H9 (cell line): ENCODE measurements around the gene SLC25A43. TPM values are rescaled to one million over a fixed set of nuclear protein-coding genes. Genes with fewer than 3 reads are reported as not detected.

Source experiments
- DNase-seq: peaks from one replicate; pipeline ENCODE4 v3.0.0-alpha.2; 2017
- H2AFZ ChIP-seq: one replicate; pipeline ENCODE4 v1.6.1; 2013; ENCODE audit warnings: mild to moderate bottlenecking, low read length, control low read depth, moderate library complexity
- H2AK5ac ChIP-seq: 2 replicates; pipeline ENCODE4 v1.6.1; 2013; ENCODE audit warnings: low read length, control low read depth, mixed read lengths; ENCODE audit not compliant: insufficient read length
- H2BK120ac ChIP-seq: one replicate; pipeline ENCODE4 v1.6.1; 2013; ENCODE audit warnings: low read depth, mild to moderate bottlenecking, low read length, control low read depth, inconsistent platforms; ENCODE audit not compliant: poor library complexity, severe bottlenecking
- H2BK12ac ChIP-seq: 2 replicates; pipeline ENCODE4 v1.6.1; 2013; ENCODE audit warnings: low read length, control low read depth, mixed read lengths, low read depth; ENCODE audit not compliant: insufficient read length
- H2BK15ac ChIP-seq: 2 replicates; pipeline ENCODE4 v1.6.1; 2013; ENCODE audit warnings: low read depth, low read length, control low read depth
- H2BK20ac ChIP-seq: one replicate; pipeline ENCODE4 v1.6.1; 2013; ENCODE audit warnings: low read depth, mild to moderate bottlenecking, low read length, control low read depth, inconsistent platforms; ENCODE audit not compliant: poor library complexity, severe bottlenecking
- H2BK5ac ChIP-seq: 2 replicates; pipeline ENCODE4 v1.6.1; 2013; ENCODE audit warnings: low read length, control low read depth, mixed read lengths; ENCODE audit not compliant: insufficient read length
- H3K14ac ChIP-seq: 2 replicates; pipeline ENCODE4 v1.6.1; 2013; ENCODE audit warnings: low read length, control low read depth; ENCODE audit not compliant: insufficient read depth
- H3K18ac ChIP-seq: 2 replicates; pipeline ENCODE4 v1.6.1; 2013; ENCODE audit warnings: low read depth, mild to moderate bottlenecking, mixed read lengths, low read length, control low read depth; ENCODE audit not compliant: insufficient read length
- H3K23ac ChIP-seq: 2 replicates; pipeline ENCODE4 v1.6.1; 2013; ENCODE audit warnings: low read length, control low read depth, mixed read lengths, low read depth; ENCODE audit not compliant: insufficient read length
- H3K23me2 ChIP-seq: 2 replicates; pipeline ENCODE4 v1.6.1; 2013; ENCODE audit warnings: low read depth, mild to moderate bottlenecking, mixed read lengths, low read length, control low read depth; ENCODE audit not compliant: insufficient read length, poor library complexity, severe bottlenecking
- H3K27ac ChIP-seq: 2 replicates; pipeline ENCODE4 v1.5.1; 2013; ENCODE audit warnings: low read length, control low read depth, mixed read lengths, low read depth; ENCODE audit not compliant: insufficient read length
- H3K27me3 ChIP-seq: 2 replicates; pipeline ENCODE4 v1.6.1; 2013; ENCODE audit warnings: low read length, control low read depth, inconsistent platforms; ENCODE audit not compliant: insufficient read depth
- H3K4ac ChIP-seq: 2 replicates; pipeline ENCODE4 v1.6.1; 2013; ENCODE audit warnings: low read depth, mild to moderate bottlenecking, control low read depth, inconsistent platforms, low read length, moderate library complexity
- H3K4me1 ChIP-seq: 2 replicates; pipeline ENCODE4 v1.6.1; 2013; ENCODE audit warnings: low read length, control low read depth, inconsistent platforms; ENCODE audit not compliant: insufficient read depth
- H3K4me2 ChIP-seq: 2 replicates; pipeline ENCODE4 v1.6.1; 2013; ENCODE audit warnings: low read length, control low read depth, mixed read lengths; ENCODE audit not compliant: insufficient read length, insufficient read depth
- H3K56ac ChIP-seq: 2 replicates; pipeline ENCODE4 v1.6.1; 2013; ENCODE audit warnings: low read depth, mild to moderate bottlenecking, mixed read lengths, low read length, control low read depth; ENCODE audit not compliant: insufficient read length
- H3K79me1 ChIP-seq: 2 replicates; pipeline ENCODE4 v1.6.1; 2013; ENCODE audit warnings: low read depth, mild to moderate bottlenecking, moderate library complexity, low read length, control low read depth, inconsistent platforms; ENCODE audit not compliant: insufficient read depth, poor library complexity, severe bottlenecking
- H3K79me2 ChIP-seq: 2 replicates; pipeline ENCODE4 v1.6.1; 2013; ENCODE audit warnings: low read length, control low read depth, inconsistent platforms; ENCODE audit not compliant: insufficient read depth
- H3K9ac ChIP-seq: 2 replicates; pipeline ENCODE4 v1.6.1; 2013; ENCODE audit warnings: low read length, control low read depth, mixed read lengths; ENCODE audit not compliant: insufficient read length; ENCODE audit errors: extremely low read depth
- H3K9me3 ChIP-seq: one replicate; pipeline ENCODE4 v1.6.1; 2013; ENCODE audit warnings: low read depth, low read length, inconsistent platforms; ENCODE audit not compliant: control insufficient read depth
- H3T11ph ChIP-seq: one replicate; pipeline ENCODE4 v1.6.1; 2013; ENCODE audit warnings: mild to moderate bottlenecking, low read length, control low read depth, inconsistent platforms
- H4K20me1 ChIP-seq: one replicate; pipeline ENCODE4 v1.6.1; 2013; ENCODE audit not compliant: control insufficient read depth, insufficient read length, insufficient read depth
- H4K5ac ChIP-seq: 2 replicates; pipeline ENCODE4 v1.6.1; 2013; ENCODE audit warnings: low read depth, mild to moderate bottlenecking, mixed read lengths, low read length, control low read depth; ENCODE audit not compliant: insufficient read length
- H4K8ac ChIP-seq: replicated peaks from 2 replicates; pipeline ENCODE4 v1.6.1; 2013; ENCODE audit warnings: low read length, control low read depth, mixed read lengths, low read depth; ENCODE audit not compliant: insufficient read length
- H4K91ac ChIP-seq: 2 replicates; pipeline ENCODE4 v1.6.1; 2013; ENCODE audit warnings: low read depth, mild to moderate bottlenecking, moderate library complexity, mixed read lengths, low read length, control low read depth; ENCODE audit not compliant: insufficient read length
- H3K27ac Mint-ChIP-seq, 3 experiments: 2 replicates in 2 of 3; 3 replicates in 1 of 3; pipeline ENCODE4 v1.8.0; 2020 to 2021; ENCODE audit warnings: mixed read lengths in 3 of 3, mild to moderate bottlenecking in 1 of 3, moderate library complexity in 1 of 3
- H3K27me3 Mint-ChIP-seq: 2 replicates; pipeline ENCODE4 v1.8.0; 2021; ENCODE audit warnings: low read depth, mild to moderate bottlenecking, moderate library complexity, mixed read lengths
- H3K36me3 Mint-ChIP-seq, 3 experiments: 2 replicates in 2 of 3; 3 replicates in 1 of 3; pipeline ENCODE4 v1.8.0; 2020 to 2021; ENCODE audit warnings: low read depth in 3 of 3, mixed read lengths in 3 of 3; ENCODE audit not compliant: insufficient read depth in 1 of 3
- H3K4me1 Mint-ChIP-seq, 2 experiments: 2 replicates each; pipeline ENCODE4 v1.8.0; 2020; ENCODE audit warnings: mixed read lengths in 2 of 2
- H3K4me3 Mint-ChIP-seq, 2 experiments: 2 replicates in 1 of 2; 3 replicates in 1 of 2; pipeline ENCODE4 v1.8.0; 2020 to 2021; ENCODE audit warnings: mild to moderate bottlenecking in 2 of 2, mixed read lengths in 2 of 2, moderate library complexity in 1 of 2
- H3K9me3 Mint-ChIP-seq, 2 experiments: 2 replicates in 1 of 2; 3 replicates in 1 of 2; pipeline ENCODE4 v1.8.0; 2020; ENCODE audit warnings: mild to moderate bottlenecking in 2 of 2, mixed read lengths in 2 of 2, moderate library complexity in 1 of 2
- WGBS: extraction: QIAGEN DNeasy Blood & Tissue Kit; methylation state at CpG from one replicate; pipeline ENCODE4 v1.1.7; 2013; ENCODE audit warnings: missing lambda C conversion rate, low lambda C conversion rate, mixed read lengths; ENCODE audit not compliant: insufficient read length; ENCODE audit errors: extremely low coverage; 5-methylcytosine and 5-hydroxymethylcytosine counted together
- total RNA-seq: library from RNA; stranded (reverse); gene quantifications from 2 replicates; pipeline ENCODE4 v1.2.1, GENCODE V29; 2021
- TF ChIP-seq, protein P1 (sequence below): fragments of 200-600 bp; sonication (generic); conservative IDR thresholded peaks from 3 replicates; pipeline ENCODE4 v1.8.0; 2021; ENCODE audit warnings: antibody characterized with exemption, mild to moderate bottlenecking

Gene SLC25A43
- total RNA-seq, 1 experiment from 2014 or later = 3.7 TPM

DNA sequence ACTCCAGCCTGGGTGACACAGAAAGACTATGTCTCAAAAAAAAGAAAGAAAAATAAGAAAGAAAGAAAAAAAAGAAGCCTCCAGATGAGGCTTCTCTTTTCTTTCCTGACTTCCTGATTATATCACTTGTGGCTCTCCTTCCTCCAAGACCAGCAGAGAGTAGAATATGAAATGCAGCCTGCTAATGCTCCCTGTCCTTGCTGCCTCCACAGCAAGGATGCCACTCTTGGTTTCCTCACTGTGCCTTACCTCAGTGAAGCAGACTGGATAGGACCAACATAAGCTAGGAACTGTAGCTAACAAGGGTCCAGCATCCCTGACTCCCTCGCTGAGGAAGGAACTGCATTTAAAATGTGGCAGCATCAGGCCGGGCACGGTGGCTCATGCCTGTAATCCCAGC lies 11.7 kb downstream of the SLC25A43 start:
- Histone ChIP-seq H4K8ac (no peak overlapping the region), H2BK120ac (no peak overlapping the region), H2AFZ (no peak overlapping the region), H3K14ac (no peak overlapping the region), H3K27me3 (no peaks in the 10 kb centered on the region), H3K79me2 (no peaks in the 10 kb centered on the region), H3K27ac (no peak overlapping the region), H3K23me2 (no peaks in the 10 kb centered on the region), H2BK15ac (no peak overlapping the region), H3K4ac (no peak overlapping the region), H3K56ac (no peak overlapping the region), H3K4me1 (no peaks in the 10 kb centered on the region), H3K23ac (no peak overlapping the region), H2AK5ac (no peak overlapping the region), H2BK12ac (no peak overlapping the region), H3K9ac (no peak overlapping the region), H4K5ac (no peak overlapping the region), H4K20me1 (no peaks in the 10 kb centered on the region), H4K91ac (no peak overlapping the region), H3K9me3 (peaks cover 22% of the 10 kb centered on the region), H2BK5ac (no peak overlapping the region), H3T11ph (no peak overlapping the region), H3K18ac (no peak overlapping the region), H2BK20ac (no peak overlapping the region), H3K79me1 (peaks cover 3% of the 10 kb centered on the region), H3K4me2 (no peak overlapping the region)
- WGBS = no CpG with 5 or more reads among the region's 3 CpGs
- Mint-ChIP-seq H3K9me3 (peaks cover 43 to 44% of the 10 kb centered on the region in 2 experiments), H3K4me1 (peaks cover 0 to 3% of the 10 kb centered on the region in 2 experiments; a peak in 1 of 4 replicates), H3K36me3 (peaks cover 11 to 21% (median 20%) of the 10 kb centered on the region in 3 experiments), H3K4me3 (no peak overlapping the region), H3K27me3 (no peaks in the 10 kb centered on the region; the same call in 1 of the 2 replicates), H3K27ac (no peak overlapping the region)
- TF ChIP-seq, protein P1, sequence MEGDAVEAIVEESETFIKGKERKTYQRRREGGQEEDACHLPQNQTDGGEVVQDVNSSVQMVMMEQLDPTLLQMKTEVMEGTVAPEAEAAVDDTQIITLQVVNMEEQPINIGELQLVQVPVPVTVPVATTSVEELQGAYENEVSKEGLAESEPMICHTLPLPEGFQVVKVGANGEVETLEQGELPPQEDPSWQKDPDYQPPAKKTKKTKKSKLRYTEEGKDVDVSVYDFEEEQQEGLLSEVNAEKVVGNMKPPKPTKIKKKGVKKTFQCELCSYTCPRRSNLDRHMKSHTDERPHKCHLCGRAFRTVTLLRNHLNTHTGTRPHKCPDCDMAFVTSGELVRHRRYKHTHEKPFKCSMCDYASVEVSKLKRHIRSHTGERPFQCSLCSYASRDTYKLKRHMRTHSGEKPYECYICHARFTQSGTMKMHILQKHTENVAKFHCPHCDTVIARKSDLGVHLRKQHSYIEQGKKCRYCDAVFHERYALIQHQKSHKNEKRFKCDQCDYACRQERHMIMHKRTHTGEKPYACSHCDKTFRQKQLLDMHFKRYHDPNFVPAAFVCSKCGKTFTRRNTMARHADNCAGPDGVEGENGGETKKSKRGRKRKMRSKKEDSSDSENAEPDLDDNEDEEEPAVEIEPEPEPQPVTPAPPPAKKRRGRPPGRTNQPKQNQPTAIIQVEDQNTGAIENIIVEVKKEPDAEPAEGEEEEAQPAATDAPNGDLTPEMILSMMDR = no peak
- no peak for DNase-seq
